NCI-H774 (cell line): ENCODE measurements around the gene ACVRL1.
"Not testable (repeated sequence)": the region's sequence is repeated elsewhere in the genome, so short reads cannot be mapped to it uniquely, and the experiment has no call there.

ENCODE experiments used
- DNase-seq: peaks from one replicate; lab custom pipeline; 2025; lab: John Stamatoyannopoulos, UW

The ACVRL1 gene

GRCh38 chr12:51874486-51874885 lies 32.8 kb upstream of the ACVRL1 start:
- DNase-seq = no peak

- no peak for DNase-seq
These were observed 28.2 kb upstream of the ACVRL1 start for GRCh38 chr12:51879102-51879501.

DNA sequence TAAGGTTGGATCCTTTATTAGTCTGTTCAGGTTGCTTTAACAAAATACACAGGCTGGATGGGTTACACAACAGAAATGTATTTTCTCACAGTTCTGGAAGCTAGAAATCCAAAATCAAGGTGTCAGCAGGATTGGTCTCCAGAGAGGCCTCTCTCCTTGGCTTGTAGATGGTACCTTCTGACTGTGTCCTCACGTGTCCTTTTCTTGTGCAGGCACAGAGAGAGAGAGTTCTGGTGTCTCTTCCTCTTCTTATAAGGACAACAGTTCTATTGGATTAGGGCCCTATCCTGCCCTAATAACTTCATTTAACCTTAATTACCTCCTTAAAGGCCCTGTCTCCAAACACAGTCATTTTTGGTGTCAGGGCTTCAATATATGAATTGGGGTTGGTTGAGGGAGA lies 24.0 kb upstream of the ACVRL1 start:
- no peak for DNase-seq

GRCh38 chr12:51883998-51884675 lies 23.2 kb upstream of the ACVRL1 start:
- no peak for DNase-seq

- no peak for DNase-seq
These were observed 22.6 kb upstream of the ACVRL1 start for GRCh38 chr12:51884676-51885229.

GRCh38 chr12:51885294-51886020 lies 21.8 kb upstream of the ACVRL1 start:
- not testable (repeated sequence) for DNase-seq

GRCh38 chr12:51886021-51886710 lies 21.1 kb upstream of the ACVRL1 start:
- DNase-seq = no peak

DNA sequence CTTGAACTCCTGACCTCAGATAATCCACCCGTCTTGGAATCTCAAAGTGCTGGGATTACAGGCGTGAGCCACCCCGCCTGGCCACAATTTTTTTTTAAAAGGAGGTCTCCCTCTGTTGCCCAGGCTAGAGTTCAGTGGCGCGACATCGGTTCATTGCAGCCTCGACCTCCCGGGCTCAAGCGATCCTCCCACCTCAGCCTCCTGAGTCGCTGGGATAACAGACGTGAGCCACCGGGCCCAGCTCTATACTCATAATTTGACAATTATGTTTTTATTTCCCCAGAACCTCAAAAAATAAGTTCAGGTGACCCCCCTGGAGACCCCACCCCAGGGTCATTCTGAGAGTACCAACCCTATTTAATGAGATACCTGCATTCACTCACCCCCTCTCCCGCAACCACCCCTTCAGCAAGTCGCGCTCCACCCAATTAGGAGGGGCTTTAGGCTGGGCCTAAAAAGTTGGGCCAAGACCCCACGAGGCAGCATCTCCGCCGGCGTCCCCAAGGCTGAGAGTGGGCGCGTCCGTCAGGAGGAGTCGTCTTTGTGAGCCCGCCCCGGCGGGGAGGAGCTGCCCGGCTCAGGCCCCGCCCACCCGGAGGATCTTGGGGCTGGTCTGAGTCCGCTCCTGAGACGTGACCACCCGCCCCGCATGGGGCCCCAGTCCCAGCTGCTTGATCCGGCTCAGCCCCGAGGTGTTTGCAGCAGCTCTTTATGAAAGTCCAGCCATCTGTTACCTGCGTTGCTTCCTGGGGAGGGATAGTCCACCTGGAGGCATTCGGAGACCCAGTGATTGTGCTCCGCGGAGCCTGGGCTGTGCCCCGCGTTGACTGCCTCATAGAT lies 19.6 kb upstream of the ACVRL1 start, which contains the start of gene ANKRD33:
TSS of gene ANKRD33 (plus strand) at position 628 of the 840 bp plus-strand sequence. CDS start at position 712, 84 bp downstream.
- no peak for DNase-seq

DNA sequence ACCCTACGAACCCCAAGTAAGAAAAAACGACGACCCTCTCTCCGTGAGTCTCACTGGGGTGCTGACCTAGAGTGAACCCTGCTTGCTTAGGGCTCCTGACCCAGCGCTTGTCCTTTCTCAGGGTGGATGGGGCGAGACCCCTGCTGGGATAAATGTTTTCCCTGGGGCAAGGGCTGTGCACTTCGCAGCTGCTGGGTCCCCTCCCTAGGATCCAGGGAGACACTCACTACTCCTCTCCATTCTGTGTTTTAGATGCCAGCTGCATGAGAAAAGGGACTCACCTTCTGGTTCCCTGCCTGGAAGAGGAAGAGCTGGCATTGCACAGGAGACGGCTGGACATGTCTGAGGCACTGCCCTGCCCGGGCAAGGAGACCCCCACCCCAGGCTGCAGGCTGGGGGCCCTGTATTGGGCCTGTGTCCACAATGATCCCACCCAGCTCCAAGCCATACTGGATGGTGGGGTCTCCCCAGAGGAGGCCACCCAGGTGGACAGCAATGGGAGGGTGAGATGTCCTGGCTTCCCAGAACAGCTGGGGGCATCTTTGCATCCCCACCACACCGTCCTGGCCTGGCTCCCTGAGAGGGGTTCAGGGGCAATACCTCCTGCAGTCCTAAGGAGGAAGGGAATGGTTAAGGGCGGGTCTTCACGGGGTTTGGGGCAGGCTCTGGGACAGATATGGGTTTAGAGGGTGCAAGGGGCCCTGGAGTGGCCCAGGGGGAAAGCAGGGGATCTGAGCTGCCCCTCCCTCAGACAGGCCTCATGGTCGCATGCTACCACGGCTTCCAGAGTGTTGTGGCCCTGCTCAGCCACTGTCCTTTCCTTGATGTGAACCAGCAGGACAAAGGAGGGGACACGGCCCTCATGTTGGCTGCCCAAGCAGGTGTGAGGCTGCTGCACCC lies 18.7 kb upstream of the ACVRL1 start:
- DNase-seq = no peak

DNA sequence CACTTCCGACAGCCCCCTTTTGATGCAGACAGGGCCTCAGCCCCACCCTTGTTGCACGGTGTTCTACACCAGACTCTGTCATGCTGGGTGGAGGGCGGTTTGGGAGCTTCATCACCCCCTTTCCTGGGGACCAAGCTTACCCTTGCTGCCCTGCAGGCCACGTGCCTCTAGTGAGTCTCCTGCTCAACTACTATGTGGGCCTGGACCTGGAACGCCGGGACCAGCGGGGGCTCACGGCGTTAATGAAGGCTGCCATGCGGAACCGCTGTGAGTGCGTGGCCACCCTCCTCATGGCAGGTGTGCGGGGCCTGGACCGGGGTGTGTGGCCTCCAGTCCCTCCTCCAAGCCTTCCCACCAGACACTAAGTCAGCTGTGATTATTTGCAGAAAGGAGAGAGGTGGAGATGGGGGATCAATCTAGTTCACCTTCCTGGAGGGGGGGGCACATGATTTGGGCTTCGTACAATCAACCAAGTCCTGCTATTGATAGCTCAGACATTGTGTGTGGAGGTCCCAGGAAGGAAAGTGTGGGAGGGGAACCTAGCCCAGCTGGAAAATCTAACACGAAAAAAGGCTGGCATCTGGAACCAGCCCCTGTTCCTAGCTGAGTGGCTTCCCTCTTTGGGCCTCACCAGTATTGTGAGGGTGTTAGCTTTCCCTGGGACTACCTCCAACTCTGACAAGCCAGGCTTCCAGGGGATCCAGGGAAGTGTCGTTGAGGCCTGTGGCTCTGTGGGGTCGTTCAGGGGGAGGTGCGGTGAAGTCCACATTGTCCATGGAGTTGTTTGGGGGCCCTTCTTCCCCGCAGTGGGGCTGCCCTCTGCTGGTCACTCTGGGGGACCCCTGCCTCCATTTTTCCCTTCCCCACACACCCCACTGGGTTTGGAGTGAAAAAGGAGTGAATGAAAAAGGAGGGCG lies 17.8 kb upstream of the ACVRL1 start:
- DNase-seq = no peak

DNA sequence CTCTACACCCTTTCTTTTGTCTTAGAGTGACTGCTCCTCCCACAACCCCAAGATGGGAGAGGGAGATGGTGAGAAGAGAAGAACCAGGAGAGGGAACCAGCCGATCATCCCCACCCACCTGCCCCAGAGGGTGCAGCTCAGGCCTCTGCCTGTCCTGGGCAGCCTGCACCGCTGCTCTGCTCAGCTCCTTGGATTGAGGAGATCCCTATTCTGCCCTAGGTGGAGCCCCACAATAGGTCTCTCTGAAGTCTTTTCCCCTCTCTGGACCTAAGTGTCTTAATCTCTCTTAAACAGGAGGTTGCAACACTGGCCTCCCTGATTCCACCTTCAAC lies 17.2 kb upstream of the ACVRL1 start:
- no peak for DNase-seq

DNA sequence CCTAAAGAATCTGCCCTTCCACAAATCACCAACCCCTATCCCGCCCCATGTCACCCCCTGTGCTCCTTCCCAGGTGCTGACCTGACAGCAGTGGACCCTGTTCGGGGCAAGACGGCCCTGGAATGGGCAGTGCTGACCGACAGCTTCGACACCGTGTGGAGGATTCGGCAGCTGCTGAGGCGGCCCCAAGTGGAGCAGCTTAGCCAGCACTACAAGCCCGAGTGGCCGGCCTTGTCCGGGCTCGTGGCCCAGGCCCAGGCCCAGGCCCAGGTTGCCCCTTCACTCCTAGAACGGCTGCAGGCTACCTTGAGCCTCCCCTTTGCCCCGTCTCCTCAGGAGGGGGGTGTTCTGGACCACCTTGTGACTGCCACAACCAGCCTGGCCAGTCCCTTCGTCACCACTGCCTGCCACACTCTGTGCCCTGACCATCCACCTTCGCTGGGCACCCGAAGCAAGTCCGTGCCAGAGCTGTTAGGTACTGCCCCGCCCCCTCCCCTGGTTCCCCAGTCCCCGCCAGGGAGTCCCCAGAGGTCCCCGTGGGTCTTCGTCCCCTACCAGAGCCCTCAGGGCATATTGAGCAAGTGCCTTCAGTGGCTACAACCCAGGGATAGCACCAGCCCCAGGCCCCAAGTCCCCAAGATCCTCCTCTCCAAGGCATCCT lies 16.7 kb upstream of the ACVRL1 start:
- no peak for DNase-seq

DNA sequence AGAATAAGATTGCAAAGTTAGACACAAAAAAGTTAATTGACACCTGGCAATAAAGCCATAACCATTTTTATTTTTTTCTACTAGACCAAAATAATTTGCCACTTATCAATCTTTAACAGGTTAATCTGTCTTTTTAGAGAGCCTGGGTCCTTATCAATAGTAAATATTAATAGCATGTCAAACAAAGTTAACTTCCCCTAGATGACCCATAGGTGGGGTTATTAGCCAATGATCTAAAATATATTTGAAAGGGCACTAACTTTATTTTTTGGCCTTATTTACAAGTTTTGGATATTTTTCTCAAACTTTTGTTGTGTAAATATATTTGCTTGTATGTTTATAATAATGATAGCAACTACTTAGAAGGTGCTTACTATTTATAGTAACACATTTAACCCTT lies 15.5 kb upstream of the ACVRL1 start:
- no peak for DNase-seq

GRCh38 chr12:51893786-51894185 lies 13.5 kb upstream of the ACVRL1 start:
- no peak for DNase-seq

DNA sequence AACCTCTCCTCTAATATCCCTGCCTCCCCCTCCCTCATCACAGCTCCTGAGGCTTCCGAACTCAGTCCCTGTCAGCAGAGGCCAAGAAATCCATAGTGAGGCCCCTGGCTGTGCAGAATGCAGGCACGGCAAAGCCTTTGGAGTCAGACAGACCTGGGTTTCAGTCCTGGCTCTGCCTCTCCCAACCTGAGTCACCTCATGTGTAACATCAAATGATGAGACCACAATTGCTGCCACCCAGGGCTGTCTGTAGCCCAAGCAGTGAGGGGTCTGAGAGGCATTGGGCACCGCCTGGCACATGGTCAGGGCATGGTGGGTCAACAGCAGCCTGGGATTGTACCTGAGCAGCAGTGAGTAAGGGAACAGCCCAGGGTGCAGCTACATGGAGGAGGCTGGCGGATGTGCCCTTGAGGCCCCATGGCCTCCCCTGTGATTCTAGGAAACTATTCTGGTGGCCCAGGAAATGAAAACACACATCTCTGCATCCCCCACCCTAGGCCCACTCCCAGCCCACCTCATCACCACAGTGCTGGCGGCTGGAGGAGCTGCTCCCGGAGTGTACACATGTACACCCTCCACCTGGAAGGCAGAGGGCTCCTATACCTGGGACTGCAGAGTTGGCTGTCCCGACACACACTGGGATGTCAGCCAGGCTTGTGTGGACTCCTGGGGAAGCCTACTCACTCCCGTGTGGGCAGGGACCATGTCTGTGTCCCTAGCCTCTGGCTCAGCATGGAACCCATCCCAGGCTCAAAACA lies 11.7 kb upstream of the ACVRL1 start:
- no peak for DNase-seq

GRCh38 chr12:51896236-51896635 lies 11.1 kb upstream of the ACVRL1 start:
- no peak for DNase-seq

- no peak for DNase-seq
These were observed 10.1 kb upstream of the ACVRL1 start for GRCh38 chr12:51897181-51897580.

DNA sequence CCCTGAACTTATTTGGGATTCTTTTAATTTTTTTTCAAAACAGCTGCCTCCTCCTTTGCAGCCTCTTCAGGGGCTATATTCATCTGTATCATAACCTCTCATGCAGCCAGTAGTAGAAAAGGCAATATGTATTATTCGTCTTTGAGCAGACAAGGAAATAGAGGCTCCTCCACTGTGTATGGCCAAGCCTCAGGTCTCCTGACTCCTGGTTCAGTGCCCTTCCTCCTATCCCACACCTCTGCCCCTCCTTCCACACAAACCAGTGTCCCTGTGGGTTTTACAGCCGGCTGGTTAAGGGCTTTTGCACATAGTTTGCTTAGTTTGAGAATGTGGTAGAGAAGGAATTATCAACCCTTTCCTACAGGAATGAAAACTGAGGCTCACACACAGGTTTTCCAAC lies 8.8 kb upstream of the ACVRL1 start:
- no peak for DNase-seq

- no peak for DNase-seq
These were observed 8.4 kb upstream of the ACVRL1 start for GRCh38 chr12:51898937-51899336.
